OCI-LY7 (cell line): ENCODE measurements around the gene NUFIP1. TPM values are rescaled to one million over a fixed set of nuclear protein-coding genes. Genes with fewer than 3 reads are reported as not detected.

Experiments
- BruUV-seq: library from RNA; stranded (reverse); fragments of 400-500 nt; replicated peaks from 2 replicates; lab custom pipeline; 2021; lab: Mats Ljungman, UMichigan
- CTCF ChIA-PET: fragments of 300-600 bp; sonication (Branson Sonifier 250); formaldehyde crosslinking; loops from one replicate; lab custom pipeline; 2022; ENCODE audit warnings: antibody characterized with exemption; ENCODE audit not compliant: unreplicated experiment; lab: Charles Lee
- POLR2A ChIA-PET: fragments of 300-600 bp; sonication (Branson Sonifier 250); formaldehyde crosslinking; loops from one replicate; lab custom pipeline; 2022; ENCODE audit warnings: antibody characterized with exemption; lab: Charles Lee
- DNase-seq: peaks from one replicate; pipeline ENCODE4 v3.0.0-alpha.2; 2015; ENCODE audit warnings: low spot score
- H2AFZ ChIP-seq: fragments of 200-600 bp; sonication (generic), shearing (Covaris generic); 2 replicates; pipeline ENCODE4 v1.6.1; 2014; ENCODE audit warnings: mild to moderate bottlenecking, antibody characterized with exemption, low read length, moderate library complexity
- H3K27ac ChIP-seq: fragments of 200-600 bp; sonication (generic); 2 replicates; pipeline ENCODE4 v1.5.1; 2014; ENCODE audit warnings: mixed run types, low read depth, mild to moderate bottlenecking, moderate library complexity, low read length, inconsistent platforms; ENCODE audit not compliant: poor library complexity, severe bottlenecking
- H3K36me3 ChIP-seq: fragments of 200-600 bp; sonication (generic); 2 replicates; pipeline ENCODE4 v1.6.1; 2014; ENCODE audit warnings: mild to moderate bottlenecking, antibody characterized with exemption, low read length, moderate library complexity, mixed read lengths; ENCODE audit not compliant: insufficient read depth
- H3K4me1 ChIP-seq: fragments of 200-600 bp; sonication (generic); 2 replicates; pipeline ENCODE4 v1.5.1; 2014; ENCODE audit warnings: mild to moderate bottlenecking, low read length; ENCODE audit not compliant: insufficient read depth, poor library complexity, severe bottlenecking
- H3K4me2 ChIP-seq: fragments of 200-600 bp; sonication (generic); 2 replicates; pipeline ENCODE4 v1.6.1; 2014; ENCODE audit warnings: mild to moderate bottlenecking, low read length
- H3K4me3 ChIP-seq: fragments of 200-600 bp; sonication (generic); 2 replicates; pipeline ENCODE4 v1.5.1; 2014; ENCODE audit warnings: mild to moderate bottlenecking, low read depth, low read length; ENCODE audit not compliant: poor library complexity, severe bottlenecking
- H3K79me2 ChIP-seq: fragments of 200-600 bp; sonication (generic); 2 replicates; pipeline ENCODE4 v1.6.1; 2016; ENCODE audit warnings: low read depth, mild to moderate bottlenecking, low read length, moderate library complexity, mixed read lengths; ENCODE audit not compliant: insufficient read depth
- H3K9me2 ChIP-seq: fragments of 200-600 bp; sonication (generic); 2 replicates; pipeline ENCODE4 v1.6.1; 2016; ENCODE audit warnings: mild to moderate bottlenecking, low read length, mixed read lengths; ENCODE audit not compliant: insufficient read depth
- H3K9me3 ChIP-seq: fragments of 200-600 bp; sonication (generic); 2 replicates; pipeline ENCODE4 v1.6.1; 2014; ENCODE audit warnings: mild to moderate bottlenecking, mixed run types, low read length, mixed read lengths
- H4K20me1 ChIP-seq: fragments of 200-600 bp; sonication (generic); 2 replicates; pipeline ENCODE4 v1.6.1; 2014; ENCODE audit warnings: mild to moderate bottlenecking, antibody characterized with exemption, low read length, moderate library complexity, mixed read lengths; ENCODE audit not compliant: insufficient read depth
- CTCF ChIP-seq: fragments of 200-600 bp; sonication (generic); conservative IDR thresholded peaks from 2 replicates; pipeline ENCODE4 v1.5.1; 2014; ENCODE audit warnings: mild to moderate bottlenecking, antibody characterized with exemption, low read length, moderate library complexity, mixed read lengths
- EZH2phosphoT487 ChIP-seq: fragments of 200-600 bp; sonication (generic); IDR thresholded peaks from 2 replicates; pipeline ENCODE4 v1.6.1; 2018; ENCODE audit warnings: low read depth, borderline replicate concordance, mild to moderate bottlenecking, mixed run types, antibody characterized with exemption, low read length, moderate library complexity, mixed read lengths
- intact Hi-C: fragments of 100-400 bp; cut with micrococcal nuclease; formaldehyde crosslinking; loops from one replicate; pipeline ENCODE4 v1.10.0; 2022; ENCODE audit not compliant: unreplicated experiment
- total RNA-seq, 2 experiments: library from RNA; depleted of rRNA in 1 of 2; stranded (reverse); fragments of >200 nt in 1 of 2; shearing (Covaris generic) in 1 of 2; gene quantifications; 2 replicates each; pipeline ENCODE4 v1.2.3, GENCODE V29; 2014 to 2022

NUFIP1 gene
- total RNA-seq, 2 experiments from 2014 or later, result 6.8 to 11.4 TPM

DNA sequence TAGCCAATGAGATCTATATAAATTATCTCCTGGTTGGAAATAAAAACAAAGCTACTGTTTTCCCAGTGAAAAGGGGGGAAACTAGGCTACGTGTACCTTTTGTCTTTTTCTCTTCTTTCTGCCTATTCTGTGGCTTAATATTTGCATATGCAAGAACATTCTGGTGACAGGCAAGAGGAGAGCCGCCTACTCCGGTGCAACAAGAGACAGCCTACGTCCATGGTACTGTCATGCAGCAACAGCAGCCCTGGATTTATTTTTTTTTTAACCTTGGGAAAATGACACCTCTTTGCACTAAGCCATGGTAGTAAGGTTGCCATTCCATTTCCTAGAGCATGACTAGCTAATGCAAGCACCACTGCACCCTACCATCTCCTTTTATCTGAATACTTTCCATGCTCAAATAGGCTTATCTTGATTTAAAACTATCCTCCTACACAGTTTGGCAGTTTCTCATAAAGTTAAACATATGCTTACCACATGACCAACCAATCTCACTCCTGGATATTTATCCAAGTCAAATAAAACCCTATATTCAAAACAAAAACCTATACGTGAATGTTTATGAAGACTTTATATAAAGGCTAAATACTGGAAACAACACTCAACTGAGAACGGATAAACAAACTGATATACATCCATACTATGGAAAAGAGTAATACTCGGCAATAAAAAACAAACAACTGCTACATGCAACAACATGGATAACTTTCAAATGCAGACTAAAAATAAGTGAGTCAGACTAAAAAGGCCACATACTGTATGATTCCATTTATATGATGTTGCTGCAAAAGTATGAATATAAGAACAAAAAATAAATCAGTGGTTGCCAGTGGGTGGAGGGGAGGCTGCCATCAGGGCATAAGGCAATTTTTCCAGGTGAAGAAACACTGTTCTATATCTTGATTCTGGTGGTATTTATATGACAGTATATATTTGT lies 17.3 kb downstream of the NUFIP1 start:
- no peak overlapping the region for H3K4me3 ChIP-seq
- intact Hi-C loops, result loop anchor here (5.0 kb wide), 2 partner anchors 490 to 1065 kb away; no protein-coding TSS in a partner anchor
- H3K79me2 ChIP-seq, result no peaks in the 10 kb centered on the region
- no peak overlapping the region for H3K27ac ChIP-seq
- no peaks in the 10 kb centered on the region for H3K4me1 ChIP-seq
- peaks cover 81% of the 10 kb centered on the region for H3K36me3 ChIP-seq
- POLR2A ChIA-PET, result no interaction called here
- H3K9me3 ChIP-seq, result no peaks in the 10 kb centered on the region
- no peak overlapping the region for H2AFZ ChIP-seq
- CTCF ChIA-PET, result no interaction called here
- no peak for TF ChIP-seq EZH2phosphoT487
- no peak for TF ChIP-seq CTCF
- DNase-seq, result no peak
- no peaks in the 10 kb centered on the region for H3K9me2 ChIP-seq
- H3K4me2 ChIP-seq, result no peak overlapping the region
- BruUV-seq, result no TSS peak
- H4K20me1 ChIP-seq, result peaks cover 5% of the 10 kb centered on the region

GRCh38 chr13:44969551-44970484 lies 19.5 kb downstream of the NUFIP1 start:
- POLR2A ChIA-PET, result interaction anchor here (0.6 kb wide), 1 partner anchor 345 kb away, joined by 4 read pairs; no protein-coding TSS in a partner anchor
- no TSS peak for BruUV-seq
- CTCF ChIA-PET, result no interaction called here

More at GRCh38 chr13:44969551-44970484, 19.5 kb downstream of the NUFIP1 start:
- Histone ChIP-seq H3K36me3 (peaks cover 83% of the 10 kb centered on the region), H4K20me1 (peaks cover 5% of the 10 kb centered on the region), H3K4me1 (no peaks in the 10 kb centered on the region), H3K79me2 (no peaks in the 10 kb centered on the region), H3K9me3 (no peaks in the 10 kb centered on the region), H3K4me3 (no peak overlapping the region), H3K27ac (no peak overlapping the region), H3K9me2 (no peaks in the 10 kb centered on the region), H2AFZ (no peak overlapping the region), H3K4me2 (no peak overlapping the region)
- TF ChIP-seq CTCF (peak; percentile 92), EZH2phosphoT487 (no peak)
- DNase-seq, result peak; percentile 32
- intact Hi-C loops, result loop anchor here (5.0 kb wide), 2 partner anchors 488 to 1063 kb away; no protein-coding TSS in a partner anchor
